ENCODE results near the gene FCRL3. TPM values are rescaled to one million over a fixed set of nuclear protein-coding genes. Genes with fewer than 3 reads are reported as not detected.
"Not testable (repeated sequence)": the region's sequence is repeated elsewhere in the genome, so short reads cannot be mapped to it uniquely, and the experiment has no call there.

FCRL3 gene
- not detected in 2 replicates for total RNA-seq
- long read RNA-seq, result 0 reads

GRCh38 chr1:157700732-157701131 lies at the start of gene FCRL3:
Gene FCRL3, minus strand, starts transcription at chr1:157700769. Its CDS starts 280 bp downstream, at chr1:157700489.
- H3K27ac Mint-ChIP-seq (ENCODE audit: unreplicated experiment), result no peak within 1 kb of the TSS
- peaks cover 45% of the 10 kb centered on the region for H3K27me3 Mint-ChIP-seq (ENCODE audit: low read depth)
- no peaks in the 10 kb centered on the region for H3K36me3 Mint-ChIP-seq (ENCODE audit: low read depth)
- H3K4me3 Mint-ChIP-seq, result no peak within 1 kb of the TSS
- H3K4me1 Mint-ChIP-seq, result no peaks in the 10 kb centered on the region
- no peaks in the 10 kb centered on the region for H3K9me3 Mint-ChIP-seq
- DNase-seq (ENCODE audit: low read depth, low spot score), result no peak
- TF ChIP-seq, protein P1, sequence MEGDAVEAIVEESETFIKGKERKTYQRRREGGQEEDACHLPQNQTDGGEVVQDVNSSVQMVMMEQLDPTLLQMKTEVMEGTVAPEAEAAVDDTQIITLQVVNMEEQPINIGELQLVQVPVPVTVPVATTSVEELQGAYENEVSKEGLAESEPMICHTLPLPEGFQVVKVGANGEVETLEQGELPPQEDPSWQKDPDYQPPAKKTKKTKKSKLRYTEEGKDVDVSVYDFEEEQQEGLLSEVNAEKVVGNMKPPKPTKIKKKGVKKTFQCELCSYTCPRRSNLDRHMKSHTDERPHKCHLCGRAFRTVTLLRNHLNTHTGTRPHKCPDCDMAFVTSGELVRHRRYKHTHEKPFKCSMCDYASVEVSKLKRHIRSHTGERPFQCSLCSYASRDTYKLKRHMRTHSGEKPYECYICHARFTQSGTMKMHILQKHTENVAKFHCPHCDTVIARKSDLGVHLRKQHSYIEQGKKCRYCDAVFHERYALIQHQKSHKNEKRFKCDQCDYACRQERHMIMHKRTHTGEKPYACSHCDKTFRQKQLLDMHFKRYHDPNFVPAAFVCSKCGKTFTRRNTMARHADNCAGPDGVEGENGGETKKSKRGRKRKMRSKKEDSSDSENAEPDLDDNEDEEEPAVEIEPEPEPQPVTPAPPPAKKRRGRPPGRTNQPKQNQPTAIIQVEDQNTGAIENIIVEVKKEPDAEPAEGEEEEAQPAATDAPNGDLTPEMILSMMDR (conservative IDR thresholded peaks at IDR 0.05), result no peak

DNA sequence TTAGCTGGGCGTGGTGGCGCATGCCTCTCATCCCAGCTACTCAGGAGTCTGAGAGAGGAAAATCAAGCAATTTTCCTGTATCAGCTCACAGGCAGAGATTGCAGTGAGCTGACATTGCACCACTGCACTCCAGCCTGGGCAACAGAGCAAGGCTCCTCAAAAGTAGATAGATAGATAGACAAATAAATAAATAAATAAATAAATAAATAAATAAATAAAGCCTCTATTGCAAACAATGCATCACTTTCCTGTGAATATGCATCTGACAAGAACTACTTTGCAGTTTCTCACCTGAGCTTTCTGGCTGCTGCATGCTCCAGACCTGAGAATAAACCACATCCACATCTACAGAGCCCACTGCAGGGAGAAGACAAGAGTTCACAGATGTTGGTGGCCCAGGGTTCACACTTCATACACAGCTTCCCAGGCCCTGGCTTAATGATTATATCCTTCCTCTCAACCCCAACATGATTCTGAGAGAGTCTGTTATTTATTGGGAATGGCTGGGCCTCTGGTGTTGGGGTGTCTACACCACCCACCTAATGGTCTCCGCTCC lies 47.8 kb upstream of the FCRL3 start:
- Mint-ChIP-seq H3K4me3 (no peak overlapping the region), H3K27me3 (ENCODE audit: low read depth) (peaks cover 2% of the 10 kb centered on the region), H3K27ac (ENCODE audit: unreplicated experiment) (no peak overlapping the region), H3K36me3 (ENCODE audit: low read depth) (no peaks in the 10 kb centered on the region), H3K9me3 (no peaks in the 10 kb centered on the region), H3K4me1 (no peaks in the 10 kb centered on the region)
- TF ChIP-seq, protein P1 (conservative IDR thresholded peaks at IDR 0.05), result no peak
- no peak for DNase-seq (ENCODE audit: low read depth, low spot score)

DNA sequence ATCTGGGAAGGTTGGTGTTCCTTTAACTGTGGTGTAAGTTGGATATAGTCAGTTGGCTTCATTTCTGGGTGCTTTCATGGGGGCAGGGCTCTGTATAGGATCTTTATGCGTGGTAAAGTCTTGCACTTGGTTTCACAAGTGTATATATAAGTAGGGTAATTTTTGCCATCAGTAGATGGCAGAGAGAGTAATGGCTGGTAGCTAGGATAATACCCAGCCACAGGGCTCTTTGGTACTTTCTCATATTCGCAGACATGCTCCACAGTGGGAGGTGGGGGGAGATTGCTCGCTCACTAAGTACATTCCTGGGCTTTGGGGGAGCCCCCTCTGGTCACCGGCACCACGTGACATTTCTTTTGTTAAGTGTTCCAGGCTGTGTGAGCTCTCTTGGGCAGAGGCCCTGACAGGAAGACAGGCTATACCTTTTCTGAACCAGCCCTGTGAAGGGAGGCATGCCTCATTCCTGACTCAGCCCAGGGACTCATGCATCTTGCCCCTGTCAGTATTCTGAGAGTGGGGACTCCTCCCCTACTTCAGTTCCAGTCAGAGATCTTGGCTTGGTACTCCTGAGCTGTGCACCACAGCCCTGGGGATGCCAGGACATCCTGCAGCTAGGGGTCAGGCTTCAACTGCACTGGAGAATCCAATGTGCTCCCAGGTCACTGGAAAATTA lies 38.8 kb upstream of the FCRL3 start:
- TF ChIP-seq, protein P1 (conservative IDR thresholded peaks at IDR 0.05), result no peak
- no peaks in the 10 kb centered on the region for H3K4me1 Mint-ChIP-seq
- no peaks in the 10 kb centered on the region for H3K9me3 Mint-ChIP-seq
- peaks cover 2% of the 10 kb centered on the region for H3K27me3 Mint-ChIP-seq (ENCODE audit: low read depth)
- H3K4me3 Mint-ChIP-seq, result no peak overlapping the region
- no peak for DNase-seq (ENCODE audit: low read depth, low spot score)
- H3K27ac Mint-ChIP-seq (ENCODE audit: unreplicated experiment), result no peak overlapping the region
- no peaks in the 10 kb centered on the region for H3K36me3 Mint-ChIP-seq (ENCODE audit: low read depth)

DNA sequence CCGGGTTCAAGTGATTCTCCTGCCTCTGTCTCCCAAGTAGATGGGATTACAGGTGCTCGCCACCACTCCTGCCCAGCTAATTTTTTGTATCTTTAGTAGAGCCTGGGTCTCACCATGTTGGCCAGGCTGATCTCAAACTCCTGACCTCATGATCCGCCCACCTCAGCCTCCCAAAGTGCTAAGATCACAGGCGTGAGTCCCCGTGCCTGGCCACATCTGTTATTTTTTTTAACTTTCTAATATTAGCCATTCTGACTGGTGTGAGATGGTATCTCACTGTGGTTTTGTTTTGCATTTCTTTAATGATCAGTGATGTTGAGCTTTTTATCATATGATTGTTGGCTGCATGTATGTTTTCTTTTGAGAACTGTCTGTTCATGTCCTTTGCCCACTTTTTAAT lies 35.4 kb upstream of the FCRL3 start:
- not testable (repeated sequence) for H3K4me3 Mint-ChIP-seq; H3K27ac Mint-ChIP-seq (ENCODE audit: unreplicated experiment); H3K9me3 Mint-ChIP-seq; DNase-seq (ENCODE audit: low read depth, low spot score); H3K36me3 Mint-ChIP-seq (ENCODE audit: low read depth); H3K27me3 Mint-ChIP-seq (ENCODE audit: low read depth); H3K4me1 Mint-ChIP-seq

DNA sequence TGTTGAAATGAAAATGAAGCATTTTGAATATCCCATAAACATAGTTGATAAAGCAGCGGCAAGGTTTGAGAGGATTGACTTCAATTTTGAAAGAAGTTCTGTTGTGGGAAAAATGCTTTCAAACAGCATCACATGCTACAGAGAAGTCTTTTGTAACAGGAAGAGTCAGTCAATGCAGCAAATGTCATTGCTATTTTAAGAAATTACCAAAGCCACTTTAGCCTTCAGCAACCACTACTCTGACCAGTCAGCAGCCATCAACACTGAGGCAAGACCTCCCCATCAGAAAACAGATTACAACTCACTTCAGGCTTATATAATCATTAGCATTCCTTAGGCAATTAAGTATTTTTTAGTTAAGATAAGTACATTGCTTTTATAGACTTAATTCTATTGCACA lies 33.8 kb upstream of the FCRL3 start:
- H3K4me3 Mint-ChIP-seq, result no peak overlapping the region
- no peaks in the 10 kb centered on the region for H3K36me3 Mint-ChIP-seq (ENCODE audit: low read depth)

GRCh38 chr1:157732755-157733154 lies 32.2 kb upstream of the FCRL3 start:
- no peaks in the 10 kb centered on the region for H3K4me1 Mint-ChIP-seq
- no peaks in the 10 kb centered on the region for H3K36me3 Mint-ChIP-seq (ENCODE audit: low read depth)
- TF ChIP-seq, protein P1 (conservative IDR thresholded peaks at IDR 0.05), result no peak
- peaks cover 9% of the 10 kb centered on the region for H3K27me3 Mint-ChIP-seq (ENCODE audit: low read depth)
- no peak overlapping the region for H3K4me3 Mint-ChIP-seq
- no peak for DNase-seq (ENCODE audit: low read depth, low spot score)
- H3K9me3 Mint-ChIP-seq, result no peaks in the 10 kb centered on the region
- no peak overlapping the region for H3K27ac Mint-ChIP-seq (ENCODE audit: unreplicated experiment)

More for the DNA sequence above, 33.8 kb upstream of the FCRL3 start:
- TF ChIP-seq, protein P1 (conservative IDR thresholded peaks at IDR 0.05), result no peak
- H3K4me1 Mint-ChIP-seq, result no peaks in the 10 kb centered on the region
- no peak for DNase-seq (ENCODE audit: low read depth, low spot score)
- H3K27me3 Mint-ChIP-seq (ENCODE audit: low read depth), result peaks cover 2% of the 10 kb centered on the region
- no peaks in the 10 kb centered on the region for H3K9me3 Mint-ChIP-seq
- no peak overlapping the region for H3K27ac Mint-ChIP-seq (ENCODE audit: unreplicated experiment)

Data from neural crest cell (in vitro differentiated cells).